Progenitor cell of endocrine pancreas (in vitro differentiated cells): ENCODE measurements around the gene DAPK1. TPM values are rescaled to one million over a fixed set of nuclear protein-coding genes. Genes with fewer than 3 reads are reported as not detected.

Experiments
- DNase-seq: peaks from one replicate; pipeline ENCODE4 v3.0.0; 2021; ENCODE audit warnings: low spot score; ENCODE audit not compliant: unreplicated experiment
- H3K27ac Mint-ChIP-seq: 2 replicates; pipeline ENCODE4 v1.8.0; 2021; ENCODE audit warnings: mild to moderate bottlenecking, moderate library complexity, mixed read lengths
- H3K27me3 Mint-ChIP-seq: 2 replicates; pipeline ENCODE4 v1.8.0; 2021; ENCODE audit warnings: mixed read lengths
- H3K36me3 Mint-ChIP-seq: 2 replicates; pipeline ENCODE4 v1.8.0; 2022; ENCODE audit warnings: mixed read lengths; ENCODE audit not compliant: insufficient read depth
- H3K4me1 Mint-ChIP-seq: 2 replicates; pipeline ENCODE4 v1.8.0; 2021; ENCODE audit warnings: low read depth, mixed read lengths
- H3K4me3 Mint-ChIP-seq: 2 replicates; pipeline ENCODE4 v1.8.0; 2021; ENCODE audit warnings: low read depth, mild to moderate bottlenecking, moderate library complexity, mixed read lengths
- H3K9me3 Mint-ChIP-seq: 2 replicates; pipeline ENCODE4 v1.8.0; 2021; ENCODE audit warnings: low read depth, mixed read lengths
- total RNA-seq: library from RNA; stranded (reverse); gene quantifications from 2 replicates; pipeline ENCODE4 v1.2.1, GENCODE V29; 2021
- TF ChIP-seq, protein P1 (sequence below): fragments of 200-600 bp; sonication (generic); IDR thresholded peaks from one replicate; pipeline ENCODE4 v1.5.0; 2021; ENCODE audit warnings: antibody characterized with exemption, mild to moderate bottlenecking; ENCODE audit not compliant: unreplicated experiment

Gene DAPK1
- total RNA-seq, 1 donor from 2014 or later = 202 TPM

DNA sequence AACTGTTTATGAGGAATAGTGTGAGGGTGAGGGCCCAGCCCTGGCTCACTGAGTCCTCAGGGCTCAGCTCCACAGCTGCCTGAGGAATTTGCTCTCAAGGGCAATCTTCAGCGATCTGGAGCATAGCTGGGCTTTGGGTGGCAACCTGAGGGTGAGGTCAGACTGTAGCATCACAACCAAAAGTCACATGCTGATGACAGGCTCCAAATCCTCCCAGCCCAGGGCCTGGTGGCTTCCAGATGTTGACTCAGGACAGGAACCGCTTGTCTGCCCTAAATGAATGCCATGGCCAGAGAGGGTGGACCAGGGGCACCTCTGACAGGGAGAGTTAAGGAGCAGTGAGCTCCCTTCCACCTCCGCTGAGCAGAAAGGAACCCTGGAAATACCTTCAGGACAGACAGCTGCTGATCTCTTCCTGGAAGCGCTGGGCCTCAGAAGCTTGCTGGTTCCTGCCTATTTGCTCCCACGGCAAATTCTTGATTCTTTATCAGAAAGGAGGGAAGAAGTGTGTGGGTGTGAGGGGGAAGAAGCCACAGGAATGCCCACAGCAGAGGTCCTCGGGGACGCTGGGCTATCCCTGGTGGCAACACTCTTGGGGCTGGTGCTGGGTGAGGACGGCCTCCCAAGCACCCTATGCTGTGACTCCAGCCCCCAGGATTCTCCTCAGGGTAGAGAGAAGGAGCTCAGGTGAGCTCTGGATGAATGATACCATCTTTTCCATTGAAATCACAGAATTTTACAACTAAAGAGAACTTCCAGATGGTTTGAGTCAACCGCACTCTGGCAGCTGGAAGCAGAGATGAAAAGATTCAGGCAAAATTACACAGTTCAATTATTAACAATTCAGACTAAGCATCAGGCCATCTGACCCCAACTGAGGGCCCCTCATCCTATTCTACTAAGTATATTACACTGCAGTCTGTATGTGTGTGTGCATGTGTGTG lies 214.5 kb downstream of the DAPK1 start:
- TF ChIP-seq, protein P1, sequence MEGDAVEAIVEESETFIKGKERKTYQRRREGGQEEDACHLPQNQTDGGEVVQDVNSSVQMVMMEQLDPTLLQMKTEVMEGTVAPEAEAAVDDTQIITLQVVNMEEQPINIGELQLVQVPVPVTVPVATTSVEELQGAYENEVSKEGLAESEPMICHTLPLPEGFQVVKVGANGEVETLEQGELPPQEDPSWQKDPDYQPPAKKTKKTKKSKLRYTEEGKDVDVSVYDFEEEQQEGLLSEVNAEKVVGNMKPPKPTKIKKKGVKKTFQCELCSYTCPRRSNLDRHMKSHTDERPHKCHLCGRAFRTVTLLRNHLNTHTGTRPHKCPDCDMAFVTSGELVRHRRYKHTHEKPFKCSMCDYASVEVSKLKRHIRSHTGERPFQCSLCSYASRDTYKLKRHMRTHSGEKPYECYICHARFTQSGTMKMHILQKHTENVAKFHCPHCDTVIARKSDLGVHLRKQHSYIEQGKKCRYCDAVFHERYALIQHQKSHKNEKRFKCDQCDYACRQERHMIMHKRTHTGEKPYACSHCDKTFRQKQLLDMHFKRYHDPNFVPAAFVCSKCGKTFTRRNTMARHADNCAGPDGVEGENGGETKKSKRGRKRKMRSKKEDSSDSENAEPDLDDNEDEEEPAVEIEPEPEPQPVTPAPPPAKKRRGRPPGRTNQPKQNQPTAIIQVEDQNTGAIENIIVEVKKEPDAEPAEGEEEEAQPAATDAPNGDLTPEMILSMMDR = no peak
- H3K27me3 Mint-ChIP-seq = no peaks in the 10 kb centered on the region
- no peak for DNase-seq
- peaks cover 7% of the 10 kb centered on the region for H3K4me1 Mint-ChIP-seq
- H3K9me3 Mint-ChIP-seq = no peaks in the 10 kb centered on the region
- H3K36me3 Mint-ChIP-seq = peaks cover 5% of the 10 kb centered on the region
- H3K27ac Mint-ChIP-seq = peak overlapping the region; percentile 52
- H3K4me3 Mint-ChIP-seq = no peak overlapping the region

DNA sequence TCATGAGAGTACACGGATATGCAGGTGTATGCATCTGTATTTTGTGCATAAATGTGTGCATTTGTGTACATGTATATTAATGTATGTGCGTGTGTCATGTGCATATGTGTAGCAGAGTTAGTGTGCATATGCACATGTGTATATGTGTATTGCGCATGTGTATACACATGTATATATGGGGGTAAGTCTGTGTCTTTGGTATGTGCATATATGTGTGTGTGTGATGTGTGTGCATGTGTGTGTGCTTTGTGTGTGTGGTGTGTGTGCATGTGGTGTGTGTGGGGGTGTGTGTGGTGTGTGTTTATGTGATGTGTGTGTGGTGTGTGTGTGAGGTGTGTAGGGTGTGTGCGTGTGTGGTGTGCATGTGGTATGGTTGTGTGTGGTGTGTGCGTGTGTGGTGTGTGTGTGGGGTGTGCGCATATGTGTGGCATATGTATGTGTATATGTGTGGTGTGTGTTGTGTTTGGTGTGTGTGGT lies 215.2 kb downstream of the DAPK1 start:
- Mint-ChIP-seq H3K4me1 (peaks cover 7% of the 10 kb centered on the region), H3K27me3 (no peaks in the 10 kb centered on the region), H3K4me3 (no peak overlapping the region), H3K9me3 (no peaks in the 10 kb centered on the region), H3K27ac (no peak overlapping the region), H3K36me3 (peaks cover 3% of the 10 kb centered on the region)
- TF ChIP-seq, protein P1 = no peak
- DNase-seq = no peak

DNA sequence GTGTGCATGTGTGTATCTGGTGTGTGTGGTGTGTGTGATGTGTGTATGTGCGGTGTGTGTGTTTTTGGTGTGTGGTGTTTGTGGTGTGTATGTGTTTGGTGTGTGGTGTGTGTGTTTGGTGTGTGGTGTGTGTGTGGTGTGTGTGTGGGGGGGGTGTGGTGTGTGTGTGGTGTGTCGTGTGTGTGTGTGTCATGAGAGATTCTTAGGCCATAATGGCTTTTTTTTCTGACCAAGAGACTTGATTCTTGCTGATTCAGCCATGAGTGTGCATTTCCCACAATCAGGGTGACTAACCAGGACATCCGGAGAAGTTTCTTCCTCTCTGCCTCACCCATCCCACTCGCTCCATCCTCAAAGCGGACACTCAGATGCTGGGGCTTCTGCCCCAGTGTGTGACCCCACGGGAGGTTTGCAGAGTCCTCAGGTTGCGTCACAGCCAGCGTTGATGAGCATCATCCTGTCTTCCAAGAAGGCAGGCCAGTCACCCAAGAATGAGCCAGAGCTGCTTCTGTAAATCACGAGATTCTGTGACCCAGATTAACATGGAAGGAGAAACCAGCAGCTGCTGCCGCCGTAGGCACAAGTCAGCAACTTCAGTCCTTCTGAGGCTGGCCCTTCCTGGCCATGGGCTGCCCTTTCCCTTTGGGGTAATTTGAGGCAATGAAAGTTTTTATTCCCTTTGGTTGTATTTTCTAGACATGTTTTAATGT lies 215.8 kb downstream of the DAPK1 start:
- DNase-seq = no peak
- peaks cover 7% of the 10 kb centered on the region for H3K4me1 Mint-ChIP-seq
- H3K27ac Mint-ChIP-seq = peak overlapping the region; percentile 74
- TF ChIP-seq, protein P1 = no peak
- H3K9me3 Mint-ChIP-seq = no peaks in the 10 kb centered on the region
- no peak overlapping the region for H3K4me3 Mint-ChIP-seq
- H3K27me3 Mint-ChIP-seq = peaks cover 1% of the 10 kb centered on the region
- H3K36me3 Mint-ChIP-seq = peaks cover 3% of the 10 kb centered on the region

DNA sequence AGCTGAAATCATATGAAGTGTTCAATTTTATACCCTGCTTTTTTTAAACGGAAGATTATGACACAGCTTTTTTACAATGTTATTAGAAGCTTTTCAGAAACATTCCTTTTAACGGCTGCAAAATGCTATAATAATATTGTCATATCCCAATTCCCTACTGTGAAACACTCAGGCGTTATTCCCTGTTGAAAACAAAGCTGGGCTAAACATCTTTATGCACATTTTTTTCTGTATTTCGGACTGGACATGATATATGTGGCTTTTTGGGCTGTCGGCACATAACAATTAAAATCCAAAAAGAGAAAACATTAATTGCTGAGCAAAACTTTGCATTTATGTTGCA lies 216.3 kb downstream of the DAPK1 start:
- TF ChIP-seq, protein P1 = no peak
- Mint-ChIP-seq H3K4me1 (peaks cover 7% of the 10 kb centered on the region), H3K4me3 (no peak overlapping the region), H3K36me3 (no peaks in the 10 kb centered on the region), H3K27ac (no peak overlapping the region), H3K9me3 (no peaks in the 10 kb centered on the region), H3K27me3 (peaks cover 2% of the 10 kb centered on the region)
- DNase-seq = no peak

DNA sequence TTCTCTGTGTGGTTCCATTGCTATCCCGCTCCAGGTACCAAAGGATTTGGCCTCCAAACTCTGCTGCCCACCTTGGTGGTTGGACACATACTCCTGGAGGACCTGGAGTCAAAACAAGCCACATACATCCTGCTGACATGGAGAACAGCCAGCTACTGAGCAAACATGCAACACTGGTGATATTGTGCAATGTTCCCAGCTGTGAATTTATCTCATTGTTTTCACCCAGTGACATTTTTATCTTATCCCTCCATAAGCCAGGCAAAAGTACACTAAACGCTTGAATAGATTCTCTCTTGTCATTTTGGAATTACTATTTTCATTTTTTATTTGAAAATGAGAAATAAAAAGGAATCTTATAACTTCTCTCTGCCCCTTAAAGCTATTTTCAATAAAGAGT lies 217.2 kb downstream of the DAPK1 start:
- H3K27ac Mint-ChIP-seq = peak overlapping the region; percentile 87
- no peaks in the 10 kb centered on the region for H3K36me3 Mint-ChIP-seq
- no peak for DNase-seq
- TF ChIP-seq, protein P1 = no peak
- H3K27me3 Mint-ChIP-seq = peaks cover 2% of the 10 kb centered on the region
- no peaks in the 10 kb centered on the region for H3K9me3 Mint-ChIP-seq
- peaks cover 7% of the 10 kb centered on the region for H3K4me1 Mint-ChIP-seq
- no peak overlapping the region for H3K4me3 Mint-ChIP-seq
